SKM-1 treated with dmso at 0.1 percent for 144 hours (cell line): ENCODE results near the gene TOX2.

Source experiments
- DNase-seq: peaks from one replicate; lab custom pipeline; 2025; ENCODE audit not compliant: unreplicated experiment; lab: John Stamatoyannopoulos, UW

The TOX2 gene

DNA sequence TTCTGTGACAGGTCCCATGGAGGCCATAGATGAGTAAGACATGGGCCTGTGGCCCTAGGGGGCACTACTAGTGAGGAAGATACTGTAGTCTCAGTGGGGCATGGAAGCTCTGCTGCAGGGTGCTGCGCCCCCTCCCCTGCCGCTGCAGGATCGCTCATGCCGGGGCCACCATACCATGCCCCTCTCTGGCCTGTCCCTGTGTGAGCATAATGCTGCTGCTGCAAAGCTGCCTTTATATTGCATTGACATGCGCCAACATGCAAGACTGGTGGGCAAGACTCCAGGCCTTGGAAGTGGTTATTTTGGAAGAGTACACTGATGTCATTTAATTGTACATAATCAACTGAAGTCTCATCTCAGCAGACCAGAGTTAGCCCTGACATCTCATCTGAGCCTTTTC is 60.0 kb downstream of the TOX2 start:
- DNase-seq = no peak

DNA sequence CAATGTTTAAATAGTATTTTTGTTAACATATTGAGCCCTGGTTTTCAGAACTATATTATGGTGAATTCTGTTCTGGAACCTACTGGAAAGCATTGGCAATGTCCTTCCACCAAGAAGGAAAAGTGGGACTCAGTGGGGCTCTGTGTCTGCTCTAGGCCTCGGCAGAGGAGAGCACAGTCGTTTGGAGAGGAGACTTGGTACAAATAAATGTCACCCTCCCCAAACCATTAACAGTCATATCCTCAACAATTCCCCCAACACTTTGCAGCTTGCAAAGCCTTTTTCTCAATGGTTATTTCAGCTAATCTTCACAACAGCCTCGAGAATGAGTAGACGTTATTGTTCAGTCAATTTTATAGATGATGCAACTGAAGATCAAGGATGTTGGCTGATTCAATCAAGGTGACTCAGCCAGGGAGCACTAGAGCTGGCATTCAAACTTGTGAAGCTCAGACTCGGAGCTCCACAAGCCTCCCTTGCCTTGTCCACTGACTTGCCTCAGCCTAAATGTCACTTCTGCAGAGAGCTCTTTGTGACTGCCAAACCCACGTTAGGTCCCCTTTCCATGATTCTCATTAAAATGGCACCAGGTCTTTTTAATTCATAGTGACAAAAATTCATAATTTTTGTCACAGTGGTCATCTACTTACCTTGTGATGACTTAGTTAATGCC is 60.6 kb downstream of the TOX2 start:
- no peak for DNase-seq

DNA sequence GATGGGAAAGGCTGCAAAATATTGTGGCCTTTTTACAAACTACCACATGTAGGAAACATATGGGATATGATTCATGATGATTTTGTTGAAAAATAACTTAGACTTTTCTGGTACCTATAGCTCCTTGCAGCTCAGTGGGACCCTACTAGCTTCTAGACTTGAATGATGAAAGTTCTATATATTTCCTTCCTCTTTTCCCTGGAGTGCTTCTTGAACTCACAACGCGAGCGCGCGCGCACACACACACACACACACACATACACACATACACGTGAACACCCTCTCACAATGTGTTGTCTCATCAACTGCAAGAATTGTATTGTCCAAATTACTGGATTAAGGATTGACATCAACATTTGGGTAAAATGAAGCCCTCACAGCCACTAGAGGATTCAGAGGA is 61.9 kb downstream of the TOX2 start:
- peak; percentile 18 for DNase-seq

DNA sequence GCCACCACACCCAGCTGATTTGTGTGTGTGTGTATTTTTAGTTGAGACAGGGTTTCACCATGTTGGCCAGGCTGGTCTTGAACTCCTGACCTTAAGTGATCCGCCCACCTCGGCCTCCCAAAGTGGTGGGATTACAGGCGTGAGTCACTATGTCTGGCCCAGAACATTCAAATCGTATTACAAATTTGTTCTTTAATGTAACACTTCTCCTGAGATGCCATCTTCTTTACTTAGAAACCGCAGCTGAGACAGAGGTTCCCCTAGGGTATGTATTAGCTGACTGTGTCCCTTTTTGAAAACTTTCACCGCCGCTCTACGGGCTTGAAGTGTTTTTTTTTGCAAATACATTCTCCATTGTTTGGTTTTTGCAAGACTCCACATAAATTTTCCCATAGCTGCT is 62.6 kb downstream of the TOX2 start:
- no peak for DNase-seq

DNA sequence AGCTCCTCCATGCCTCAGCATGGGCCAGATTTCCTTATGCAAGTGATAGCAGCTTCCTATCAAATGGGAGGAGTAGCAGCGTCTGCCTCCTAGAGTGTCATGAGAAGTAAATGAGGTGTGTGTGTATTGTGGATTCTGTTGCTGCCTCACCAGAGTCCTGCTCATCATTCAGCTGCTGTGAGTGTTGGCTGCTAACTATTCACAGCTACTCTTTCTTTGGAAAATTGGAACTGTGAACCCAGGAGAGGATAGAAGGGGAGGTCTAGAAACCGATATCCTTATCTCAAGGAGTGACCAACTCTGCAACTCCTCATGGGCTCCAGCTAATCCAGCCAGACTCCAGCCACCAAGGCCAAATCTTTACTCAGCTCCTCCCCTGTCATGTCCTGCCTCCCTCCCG is 63.3 kb downstream of the TOX2 start:
- DNase-seq = no peak

DNA sequence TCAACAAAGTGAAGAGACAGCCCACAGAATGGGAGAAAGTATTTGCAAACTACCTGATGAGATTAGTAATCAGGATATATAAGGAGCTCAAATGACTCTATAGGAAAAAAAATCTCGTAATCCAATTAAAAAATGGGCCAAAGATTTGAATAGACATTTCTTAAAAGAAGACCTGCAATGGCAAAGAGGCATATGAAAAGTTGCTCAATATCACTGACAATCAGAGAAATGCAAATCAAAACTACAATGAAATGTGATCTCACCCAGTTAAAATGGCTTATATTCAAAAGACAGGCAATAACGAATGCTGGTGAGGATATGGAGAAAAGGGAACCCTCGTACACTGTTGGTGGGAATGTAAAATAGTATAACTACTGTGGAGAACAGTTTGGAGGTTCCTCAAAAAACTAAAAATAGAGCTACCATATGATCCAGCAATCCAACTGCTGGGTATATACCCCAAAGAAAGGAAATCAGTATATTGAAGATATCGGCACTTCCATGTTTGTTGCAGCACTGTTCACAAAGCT is 65.0 kb downstream of the TOX2 start:
- DNase-seq = no peak

DNA sequence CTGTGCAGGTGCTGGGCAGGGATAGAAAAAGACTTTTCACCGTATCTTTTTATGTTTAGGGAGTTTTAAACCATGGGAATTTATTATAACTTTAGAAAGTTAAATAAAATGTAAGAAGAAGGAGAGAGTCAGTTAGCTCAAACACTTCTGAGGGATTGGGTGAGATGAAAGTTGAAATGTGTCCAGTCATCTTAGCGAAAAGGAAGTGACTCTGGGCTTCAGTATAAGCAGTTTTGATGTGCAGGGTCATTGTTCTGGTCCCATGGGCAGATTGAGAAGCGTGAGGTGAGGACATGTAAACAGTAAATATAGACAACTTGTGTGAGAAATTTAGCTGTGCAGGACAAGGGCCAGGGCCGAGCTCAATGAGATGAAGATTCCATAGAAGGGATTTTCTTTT is 66.9 kb downstream of the TOX2 start:
- DNase-seq = no peak

DNA sequence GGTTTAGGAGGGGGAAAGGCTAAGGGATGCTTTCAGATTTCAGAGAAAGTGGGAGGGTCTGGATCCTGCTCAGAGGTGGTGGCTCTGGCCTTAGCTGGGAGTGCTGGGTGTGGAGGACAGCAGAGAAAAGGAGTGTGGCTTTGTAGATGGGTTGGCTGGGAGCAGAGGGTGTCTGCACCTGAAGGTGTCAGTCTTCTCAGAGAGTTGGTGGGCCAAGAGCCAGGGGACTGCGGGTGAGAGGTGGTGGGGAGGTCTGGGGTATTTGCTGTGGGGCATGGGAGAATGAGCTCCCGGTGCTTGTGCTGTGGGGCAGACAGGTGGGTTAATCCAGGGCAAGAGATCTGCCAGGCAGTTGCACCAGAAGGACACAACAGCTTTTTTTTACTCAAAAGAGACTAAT is 67.4 kb downstream of the TOX2 start:
- no peak for DNase-seq

DNA sequence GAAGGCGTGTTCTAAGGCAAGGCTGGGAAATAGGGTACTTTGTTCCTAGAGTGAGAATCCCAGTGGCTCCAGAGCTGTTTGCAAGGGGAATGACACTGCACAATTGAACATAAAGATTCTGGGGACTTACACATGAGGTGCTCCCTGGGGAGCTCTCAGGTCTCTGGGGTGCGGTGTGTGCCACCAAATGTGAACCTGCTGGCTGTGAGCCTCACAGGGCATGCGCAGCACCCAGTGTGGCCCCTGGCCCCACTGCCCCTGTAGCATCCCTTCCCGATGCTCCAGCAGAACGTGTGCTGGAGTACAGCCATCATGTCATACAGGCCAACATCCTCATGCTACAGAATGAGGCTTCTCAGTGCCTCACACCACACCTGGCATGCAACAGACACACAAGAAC is 68.2 kb downstream of the TOX2 start:
- no peak for DNase-seq

DNA sequence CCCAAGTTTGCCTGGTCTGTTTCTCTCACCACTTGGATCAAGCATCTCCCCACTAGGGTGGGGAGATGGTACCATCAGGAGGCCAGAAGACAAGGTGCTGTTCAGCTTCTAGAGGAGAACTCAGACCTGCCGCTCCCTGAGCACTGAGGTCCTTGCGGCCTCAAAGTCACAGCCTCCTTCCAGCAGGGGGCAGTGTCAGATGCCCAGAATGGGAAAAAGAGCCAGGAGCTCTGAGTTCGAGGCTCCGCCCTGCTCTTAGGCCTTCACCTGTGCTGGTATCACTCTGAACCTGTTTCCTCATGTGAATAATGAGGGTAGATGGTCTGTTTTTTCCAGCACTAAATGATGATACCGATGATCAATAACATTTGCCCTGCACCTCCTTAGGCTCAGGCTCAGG is 68.7 kb downstream of the TOX2 start:
- no peak for DNase-seq

DNA sequence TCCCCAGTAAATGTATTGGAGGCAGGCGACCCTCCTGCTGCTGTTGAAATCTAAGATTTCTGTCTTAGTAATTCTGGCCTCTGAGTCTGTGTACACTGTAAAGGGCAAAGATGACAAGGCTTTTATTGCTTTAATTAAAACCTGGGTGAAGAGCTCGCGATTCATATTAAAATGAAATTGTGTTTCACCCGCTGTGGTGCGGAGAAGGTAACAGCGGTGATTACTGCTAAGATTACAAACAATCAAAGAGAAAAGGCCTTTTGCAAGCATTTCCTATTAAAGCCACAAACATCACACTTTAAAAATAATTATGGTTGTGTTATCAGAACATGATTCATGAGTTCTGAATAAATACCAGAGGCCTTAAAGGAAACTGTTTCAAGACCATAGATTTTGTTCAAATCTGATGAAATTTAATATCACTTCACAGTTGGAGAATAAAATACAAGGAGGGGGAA is 69.3 kb downstream of the TOX2 start:
- no peak for DNase-seq

DNA sequence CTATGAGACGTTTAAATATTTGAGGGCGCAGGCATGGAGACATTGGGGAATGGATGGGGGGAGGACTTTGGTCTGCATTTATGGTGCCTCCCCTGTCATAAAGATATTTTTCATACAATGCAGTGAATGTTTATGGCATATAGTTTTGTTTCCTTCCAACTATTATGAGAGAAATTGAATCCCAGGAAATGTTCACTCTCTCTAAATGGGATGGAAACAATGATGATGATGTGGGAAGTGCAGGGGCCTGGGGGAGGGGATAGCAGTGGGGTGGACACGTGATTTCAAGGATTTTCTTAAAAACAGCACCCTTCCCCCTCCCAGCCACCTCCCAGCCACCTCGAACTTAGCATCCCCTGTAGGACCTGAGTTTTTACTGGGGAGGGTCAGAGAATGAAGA is 69.9 kb downstream of the TOX2 start:
- DNase-seq = no peak

DNA sequence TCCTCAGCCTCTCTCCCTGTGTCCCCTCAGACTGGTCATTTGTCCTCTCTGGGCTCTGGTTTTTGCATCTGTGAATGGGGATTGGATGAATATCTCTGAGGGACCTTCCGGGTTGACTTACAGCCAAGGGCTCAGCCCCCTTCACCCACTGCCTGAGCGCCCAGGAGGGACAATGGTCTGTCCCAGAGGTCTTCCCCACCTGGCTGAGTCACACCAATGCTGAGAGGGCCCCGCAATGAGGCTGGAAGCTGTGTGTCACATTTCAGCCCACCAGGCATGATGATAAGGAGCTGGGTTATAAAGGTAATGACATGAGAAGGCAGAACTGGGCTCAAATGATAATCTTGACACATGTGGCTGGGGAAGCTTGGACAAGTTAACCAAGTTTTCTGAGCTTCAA is 70.5 kb downstream of the TOX2 start:
- DNase-seq = no peak

DNA sequence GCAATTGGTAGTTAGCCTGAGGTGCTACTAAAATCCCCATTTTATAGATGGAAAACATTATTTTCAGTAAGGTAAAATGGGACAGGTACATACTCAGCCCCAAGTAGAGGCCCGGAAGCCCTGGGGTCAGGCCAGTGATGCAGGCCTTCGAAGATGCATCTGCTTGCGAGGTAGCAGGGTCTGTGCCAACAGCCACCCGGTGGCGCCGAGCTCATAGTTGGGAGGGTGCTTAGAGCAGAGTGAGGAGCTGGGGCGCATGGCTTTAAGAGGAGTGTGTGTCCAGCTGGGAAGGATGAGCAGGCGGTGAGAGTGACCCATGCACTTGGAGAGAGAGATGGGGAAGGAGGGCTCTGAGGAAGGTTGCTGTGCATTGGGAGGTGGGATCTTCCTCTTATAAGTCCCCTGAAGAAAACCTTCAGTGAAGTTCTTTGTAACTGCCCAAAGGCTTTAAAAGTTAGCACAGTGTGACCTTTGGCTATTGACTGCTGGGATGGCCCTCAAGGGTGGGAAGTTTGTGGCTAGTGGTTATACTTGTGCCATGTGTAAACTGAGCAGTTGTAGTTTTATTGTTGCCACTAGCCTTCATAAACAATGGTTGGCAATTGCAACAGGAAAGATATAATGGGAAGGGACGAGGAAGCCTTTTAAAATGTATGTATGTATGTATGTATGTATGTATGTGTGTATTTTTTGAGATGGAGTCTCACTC is 71.1 kb downstream of the TOX2 start:
- no peak for DNase-seq

DNA sequence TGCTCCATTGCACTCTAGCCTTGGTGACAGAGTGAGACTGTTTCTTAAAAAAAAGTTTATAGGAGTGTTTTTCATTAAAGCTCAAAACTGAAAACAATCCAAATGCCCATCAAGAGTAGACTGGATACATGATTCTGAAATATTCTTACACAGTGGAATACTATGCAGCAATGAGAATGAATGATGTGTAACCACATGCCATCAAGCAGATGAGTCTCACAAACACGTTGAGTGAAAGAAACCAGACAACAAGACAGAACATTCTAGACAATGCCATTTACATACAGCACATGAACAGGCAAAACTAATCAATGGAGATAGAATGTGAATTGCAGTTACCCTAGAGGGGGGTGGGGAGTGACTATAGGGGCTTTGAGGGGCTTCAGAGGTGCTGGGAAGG is 72.4 kb downstream of the TOX2 start:
- no peak for DNase-seq

DNA sequence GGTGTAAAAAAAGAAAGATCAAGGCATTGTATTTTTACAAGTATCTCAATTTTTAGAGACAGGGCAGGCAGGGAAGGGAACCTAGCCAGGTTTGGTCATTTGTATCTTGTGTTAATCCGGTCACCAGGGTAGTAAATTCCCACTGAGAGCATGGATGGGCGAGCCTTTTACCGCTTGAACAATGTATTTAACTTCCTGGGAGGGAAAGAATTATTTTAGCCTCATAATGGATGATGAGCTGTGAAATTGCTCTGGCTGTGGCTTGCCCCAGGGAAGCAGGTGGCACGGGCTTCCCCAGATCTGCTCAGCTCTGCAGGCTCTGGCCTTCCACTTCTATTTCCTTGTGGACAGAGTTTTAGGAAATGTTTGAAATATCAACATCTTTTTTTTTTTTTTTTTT is 72.9 kb downstream of the TOX2 start:
- DNase-seq = no peak

DNA sequence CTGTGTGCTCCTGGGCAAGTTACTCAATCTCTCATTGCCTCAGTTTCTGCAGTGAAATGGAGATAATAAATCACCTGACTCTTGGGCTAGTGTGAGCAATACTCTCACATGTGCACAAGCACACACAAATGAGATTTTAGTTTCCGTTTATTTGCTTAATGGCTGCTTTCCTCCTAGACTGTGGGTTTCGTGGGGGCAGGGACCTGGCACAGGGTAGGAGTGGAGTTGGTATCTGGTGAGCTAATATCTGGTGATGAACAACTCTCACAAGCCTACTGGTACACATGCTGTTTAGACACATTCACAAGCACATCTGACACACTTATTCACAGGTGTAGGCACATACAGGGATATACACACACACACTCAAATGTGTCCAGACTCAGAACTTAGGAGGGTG is 73.8 kb downstream of the TOX2 start:
- no peak for DNase-seq

DNA sequence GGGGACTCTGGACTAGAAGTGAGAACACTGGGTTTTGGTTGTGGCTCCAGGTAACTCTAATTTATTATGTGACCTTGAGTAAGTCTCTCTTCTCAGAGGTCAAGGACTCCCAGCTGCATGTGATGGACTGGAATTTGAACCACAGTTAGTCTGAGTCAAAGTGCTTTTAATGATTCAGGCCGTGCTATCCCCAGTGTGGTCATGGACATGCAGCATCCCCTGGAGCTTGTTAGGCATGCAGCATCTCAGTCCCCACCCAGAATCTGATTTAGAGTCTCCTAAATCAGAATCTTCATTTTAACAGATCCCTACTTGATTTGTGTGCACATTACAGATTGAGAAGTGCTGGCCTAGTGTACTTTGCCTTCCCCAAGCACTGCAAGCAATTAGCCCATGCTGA is 74.2 kb downstream of the TOX2 start:
- no peak for DNase-seq

DNA sequence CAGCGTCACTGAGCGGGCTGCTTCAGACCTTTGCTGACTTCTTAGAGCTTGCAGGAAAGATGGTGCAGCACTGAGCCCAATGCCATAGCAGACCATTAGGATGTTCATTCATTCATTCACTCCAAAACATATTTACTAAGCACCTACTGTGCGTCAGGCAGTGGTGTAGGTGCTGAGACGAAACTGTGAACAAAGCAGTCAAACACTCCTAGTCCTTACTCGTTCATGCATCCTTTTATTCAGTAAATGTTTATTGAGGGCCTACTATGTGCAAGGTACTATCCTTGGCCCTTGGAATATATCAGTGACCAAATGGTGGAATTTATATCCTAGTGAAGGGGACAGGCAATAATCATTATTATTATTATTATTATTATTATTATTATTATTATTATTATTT is 76.6 kb downstream of the TOX2 start:
- DNase-seq = no peak

DNA sequence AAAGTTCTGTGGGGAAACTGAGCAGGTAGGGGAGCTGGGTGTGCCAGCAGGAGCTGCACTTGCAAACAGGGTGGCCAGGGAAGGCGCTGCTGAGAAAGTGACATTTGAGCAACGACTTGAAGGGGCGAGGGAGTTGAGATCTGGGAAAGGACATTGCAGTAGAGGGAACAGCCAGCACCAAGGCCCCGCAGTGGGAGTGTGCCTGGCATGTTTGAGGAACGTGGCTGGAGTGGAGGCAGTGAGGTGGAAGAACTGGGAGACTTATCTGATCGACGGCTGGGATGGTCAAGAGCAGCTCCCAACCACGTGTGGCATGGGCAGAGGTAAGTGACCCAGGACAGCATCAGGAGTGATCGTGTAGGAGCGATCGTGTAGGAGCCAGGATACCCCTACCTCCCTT is 77.3 kb downstream of the TOX2 start:
- DNase-seq = no peak

DNA sequence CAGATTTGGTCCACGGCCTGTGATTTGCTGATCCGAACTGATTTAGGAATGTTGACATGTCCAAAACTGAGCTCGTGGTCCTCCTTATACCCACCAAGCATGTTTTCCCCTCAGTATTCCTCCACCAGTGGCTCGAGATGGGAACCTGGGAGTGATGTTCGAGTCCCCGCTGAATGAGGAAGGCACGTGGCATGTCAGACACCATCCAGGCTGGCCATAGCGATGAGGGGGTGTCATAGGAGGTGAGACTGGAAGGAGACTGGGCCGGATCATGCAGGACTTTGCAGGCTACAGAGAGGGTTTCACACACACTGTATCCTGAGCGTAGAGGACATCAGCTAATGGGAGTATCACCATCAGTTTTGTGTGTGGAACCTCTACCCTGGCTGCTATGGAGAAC is 78.2 kb downstream of the TOX2 start:
- no peak for DNase-seq

DNA sequence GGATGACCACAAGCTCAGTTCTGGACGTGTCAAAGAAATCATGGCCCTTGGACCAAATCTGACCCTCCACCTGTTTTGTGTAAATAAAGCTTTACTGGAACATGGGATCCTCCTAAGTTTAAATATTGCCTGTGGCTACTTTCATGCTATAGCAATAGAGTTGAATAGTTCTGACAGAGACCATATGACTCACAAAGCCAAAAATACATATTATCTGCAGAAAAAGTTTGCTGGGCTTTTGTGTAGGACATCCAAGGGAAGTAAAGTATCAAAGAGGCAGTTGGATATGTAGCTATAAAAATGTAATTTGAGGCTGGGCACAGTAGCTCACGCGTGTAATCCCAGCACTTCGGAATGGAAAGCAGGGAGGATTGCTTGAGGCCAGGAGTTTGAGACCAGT is 78.9 kb downstream of the TOX2 start:
- DNase-seq = no peak
